HEK293 (cell line): ENCODE data around the gene ZNF318.
A peak's percentile ranks its signal among the peaks of the same experiment; 100 is the strongest.

Source experiments
- CTCF ChIA-PET: fragments of 350-600 bp; formaldehyde crosslinking; extraction: SDS; loops from one replicate; lab custom pipeline; 2021; ENCODE audit warnings: antibody characterized with exemption; lab: Yijun Ruan, JAX
- POLR2A ChIA-PET: fragments of 300-600 bp; formaldehyde crosslinking; extraction: SDS; loops from one replicate; lab custom pipeline; 2020; ENCODE audit warnings: antibody characterized with exemption, inconsistent platforms; lab: Yijun Ruan, JAX
- H3K27ac ChIP-seq: fragments of 200-500 bp; sonication (Bioruptor generic); 2 replicates; pipeline ENCODE4 v1.5.1; 2014; ENCODE audit warnings: low read depth, low read length, control low read depth, inconsistent platforms; ENCODE audit errors: extremely low read depth
- H3K36me3 ChIP-seq, 2 experiments: fragments of 200-500 bp in 1 of 2; sonication (Bioruptor generic) in 1 of 2; 1 replicate in 1 of 2; 2 replicates in 1 of 2; pipeline ENCODE4 v1.5.1; 2014 to 2017; ENCODE audit warnings: inconsistent platforms in 2 of 2, low read length in 2 of 2; ENCODE audit not compliant: control insufficient read depth in 2 of 2, insufficient read depth in 1 of 2
- H3K4me1 ChIP-seq: fragments of 200-500 bp; sonication (Bioruptor generic); 2 replicates; pipeline ENCODE4 v1.5.1; 2014; ENCODE audit warnings: mild to moderate bottlenecking, low read length, inconsistent platforms; ENCODE audit not compliant: control insufficient read depth, insufficient read depth
- H3K4me3 ChIP-seq: 2 replicates; pipeline ENCODE4 v1.5.1; 2011; ENCODE audit warnings: low read depth, mild to moderate bottlenecking, control low read depth, low read length, moderate library complexity
- H3K9me3 ChIP-seq: fragments of 200-500 bp; sonication (Bioruptor generic); 2 replicates; pipeline ENCODE4 v1.5.1; 2014; ENCODE audit warnings: low read depth, low read length, inconsistent platforms; ENCODE audit not compliant: control insufficient read depth, insufficient read depth
- KLF1 ChIP-seq: fragments of 450-650 bp; formaldehyde crosslinking; IDR thresholded peaks from 2 replicates; pipeline ENCODE4 v1.5.1; 2016; ENCODE audit warnings: missing biosample characterization, missing genetic modification characterization
- KLF10 ChIP-seq: fragments of 450-650 bp; IDR thresholded peaks from 2 replicates; pipeline ENCODE4 v1.5.1; 2018; ENCODE audit warnings: missing biosample characterization, mild to moderate bottlenecking, missing genetic modification characterization
- RBAK ChIP-seq: fragments of 450-650 bp; formaldehyde crosslinking; IDR thresholded peaks from 2 replicates; pipeline ENCODE4 v1.5.1; 2016; ENCODE audit warnings: missing biosample characterization, missing genetic modification characterization
- SCRT2 ChIP-seq: fragments of 450-650 bp; formaldehyde crosslinking; IDR thresholded peaks from 2 replicates; pipeline ENCODE4 v1.5.1; 2016; ENCODE audit warnings: missing biosample characterization, missing genetic modification characterization
- ZBTB21 ChIP-seq: fragments of 450-650 bp; formaldehyde crosslinking; IDR thresholded peaks from 2 replicates; pipeline ENCODE4 v1.5.1; 2017; ENCODE audit warnings: missing biosample characterization, missing genetic modification characterization
- ZBTB7A ChIP-seq: fragments of 450-650 bp; formaldehyde crosslinking; IDR thresholded peaks from 2 replicates; pipeline ENCODE4 v1.5.1; 2016; ENCODE audit warnings: low read depth, missing biosample characterization, missing genetic modification characterization
- ZNF114 ChIP-seq: fragments of 450-650 bp; formaldehyde crosslinking; IDR thresholded peaks from 2 replicates; pipeline ENCODE4 v1.5.0; 2017; ENCODE audit warnings: missing biosample characterization, missing genetic modification characterization
- ZNF132 ChIP-seq: fragments of 450-650 bp; formaldehyde crosslinking; IDR thresholded peaks from 2 replicates; pipeline ENCODE4 v1.5.1; 2017; ENCODE audit warnings: missing biosample characterization, missing genetic modification characterization, borderline replicate concordance
- ZNF184 ChIP-seq: fragments of 450-650 bp; IDR thresholded peaks from 2 replicates; pipeline ENCODE4 v1.5.1; 2018; ENCODE audit warnings: missing biosample characterization, mild to moderate bottlenecking, missing genetic modification characterization
- ZNF221 ChIP-seq: fragments of 450-650 bp; formaldehyde crosslinking; IDR thresholded peaks from 2 replicates; pipeline ENCODE4 v1.5.1; 2017; ENCODE audit warnings: missing biosample characterization, missing genetic modification characterization, borderline replicate concordance
- ZNF302 ChIP-seq: fragments of 450-650 bp; formaldehyde crosslinking; IDR thresholded peaks from 2 replicates; pipeline ENCODE4 v1.5.1; 2016; ENCODE audit warnings: missing biosample characterization, missing genetic modification characterization, low read depth
- ZNF394 ChIP-seq: fragments of 450-650 bp; formaldehyde crosslinking; IDR thresholded peaks from 2 replicates; pipeline ENCODE4 v1.5.1; 2016; ENCODE audit warnings: missing biosample characterization, missing genetic modification characterization, mild to moderate bottlenecking, moderate library complexity, borderline replicate concordance
- ZNF585B ChIP-seq: fragments of 450-650 bp; formaldehyde crosslinking; IDR thresholded peaks from 2 replicates; pipeline ENCODE4 v1.5.1; 2016; ENCODE audit warnings: missing biosample characterization, missing genetic modification characterization
- ZNF701 ChIP-seq: fragments of 450-650 bp; formaldehyde crosslinking; IDR thresholded peaks from 2 replicates; pipeline ENCODE4 v1.5.1; 2016; ENCODE audit warnings: missing biosample characterization, missing genetic modification characterization
- ZNF707 ChIP-seq: fragments of 450-650 bp; formaldehyde crosslinking; IDR thresholded peaks from 2 replicates; pipeline ENCODE4 v1.5.1; 2016; ENCODE audit warnings: missing biosample characterization, missing genetic modification characterization
- TF ChIP-seq, protein P1 (sequence below): fragments of 450-650 bp; formaldehyde crosslinking; conservative IDR thresholded peaks from 2 replicates; pipeline ENCODE4 v1.5.1; 2016; ENCODE audit warnings: low read depth, missing biosample characterization, missing genetic modification characterization
- TF ChIP-seq, protein P2 (sequence below): fragments of 450-650 bp; formaldehyde crosslinking; IDR thresholded peaks from 2 replicates; pipeline ENCODE4 v1.5.1; 2016; ENCODE audit warnings: missing biosample characterization, missing genetic modification characterization
- TF ChIP-seq, protein P3 (sequence below): fragments of 450-650 bp; formaldehyde crosslinking; IDR thresholded peaks from 2 replicates; pipeline ENCODE4 v1.5.1; 2016; ENCODE audit warnings: missing biosample characterization, missing genetic modification characterization
- TF ChIP-seq, protein P4 (sequence below): fragments of 450-650 bp; formaldehyde crosslinking; IDR thresholded peaks from 2 replicates; pipeline ENCODE4 v1.5.1; 2016; ENCODE audit warnings: missing biosample characterization, missing genetic modification characterization
- TF ChIP-seq, protein P5 (sequence below): fragments of 450-650 bp; formaldehyde crosslinking; IDR thresholded peaks from 2 replicates; pipeline ENCODE4 v1.5.1; 2016; ENCODE audit warnings: missing biosample characterization, missing genetic modification characterization, low read depth
- TF ChIP-seq, protein P6 (sequence below): fragments of 450-650 bp; formaldehyde crosslinking; IDR thresholded peaks from 2 replicates; pipeline ENCODE4; 2016; ENCODE audit warnings: missing biosample characterization, missing genetic modification characterization
- TF ChIP-seq, protein P7 (sequence below): fragments of 450-650 bp; formaldehyde crosslinking; IDR thresholded peaks from 2 replicates; pipeline ENCODE4 v1.5.1; 2016; ENCODE audit warnings: missing biosample characterization, missing genetic modification characterization
- TF ChIP-seq, protein P8 (sequence below): fragments of 450-650 bp; formaldehyde crosslinking; IDR thresholded peaks from 2 replicates; pipeline ENCODE4 v1.5.1; 2016; ENCODE audit warnings: missing biosample characterization, missing genetic modification characterization

ZNF318 gene

DNA sequence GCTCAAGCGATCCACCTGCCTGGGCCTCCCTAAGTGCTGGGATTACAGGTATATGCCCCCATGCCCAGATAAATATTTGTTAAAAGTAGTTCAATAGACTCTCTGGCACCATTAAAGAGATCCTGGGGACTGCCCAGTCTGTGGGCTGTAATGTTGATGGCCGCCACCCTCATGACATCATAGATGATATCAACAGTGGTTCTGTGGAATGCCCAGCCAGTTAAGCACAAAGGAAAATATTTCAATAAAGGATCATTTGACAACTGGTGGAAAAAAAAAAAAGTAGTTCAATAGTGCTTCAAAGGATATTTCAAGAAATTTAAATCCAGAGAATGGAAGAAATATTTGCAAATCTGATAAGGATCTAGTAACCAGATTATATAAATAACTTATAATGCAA lies 59.3 kb downstream of the ZNF318 start:
- H3K27ac ChIP-seq = no peak overlapping the region
- no peaks in the 10 kb centered on the region for H3K9me3 ChIP-seq
- ChIA-PET CTCF (interaction anchor here (0.8 to 1.3 kb wide), 2 partner anchors 25 to 196 kb away, joined by 3 to 5 read pairs; no protein-coding TSS in a partner anchor), POLR2A (no interaction called here)
- H3K36me3 ChIP-seq = no peaks in the 10 kb centered on the region
- no peaks in the 10 kb centered on the region for H3K4me1 ChIP-seq
- no peak overlapping the region for H3K4me3 ChIP-seq
- TF ChIP-seq ZNF132 (tag by site-specific recombination) (no peak), ZNF302 (tag by site-specific recombination) (no peak), ZNF701 (tag by site-specific recombination) (no peak), KLF10 (tag by site-specific recombination) (no peak), KLF1 (tag by site-specific recombination) (0 out of 2 replicates have a peak, but pooled peaks have one; percentile 19), ZNF394 (0 out of 2 replicates have a peak, but pooled peaks have one; percentile 11), ZNF585B (tag by site-specific recombination) (no peak), ZBTB21 (tag by site-specific recombination) (peak; percentile 71; the same call in 1 of the 2 replicates), ZNF184 (tag by site-specific recombination) (no peak), RBAK (tag by site-specific recombination) (no peak), ZBTB7A (tag by site-specific recombination) (no peak), ZNF707 (tag by site-specific recombination) (no peak), SCRT2 (tag by site-specific recombination) (0 out of 2 replicates have a peak, but pooled peaks have one; percentile 52), ZNF221 (no peak), ZNF114 (tag by site-specific recombination) (no peak)
- TF ChIP-seq, protein P1, sequence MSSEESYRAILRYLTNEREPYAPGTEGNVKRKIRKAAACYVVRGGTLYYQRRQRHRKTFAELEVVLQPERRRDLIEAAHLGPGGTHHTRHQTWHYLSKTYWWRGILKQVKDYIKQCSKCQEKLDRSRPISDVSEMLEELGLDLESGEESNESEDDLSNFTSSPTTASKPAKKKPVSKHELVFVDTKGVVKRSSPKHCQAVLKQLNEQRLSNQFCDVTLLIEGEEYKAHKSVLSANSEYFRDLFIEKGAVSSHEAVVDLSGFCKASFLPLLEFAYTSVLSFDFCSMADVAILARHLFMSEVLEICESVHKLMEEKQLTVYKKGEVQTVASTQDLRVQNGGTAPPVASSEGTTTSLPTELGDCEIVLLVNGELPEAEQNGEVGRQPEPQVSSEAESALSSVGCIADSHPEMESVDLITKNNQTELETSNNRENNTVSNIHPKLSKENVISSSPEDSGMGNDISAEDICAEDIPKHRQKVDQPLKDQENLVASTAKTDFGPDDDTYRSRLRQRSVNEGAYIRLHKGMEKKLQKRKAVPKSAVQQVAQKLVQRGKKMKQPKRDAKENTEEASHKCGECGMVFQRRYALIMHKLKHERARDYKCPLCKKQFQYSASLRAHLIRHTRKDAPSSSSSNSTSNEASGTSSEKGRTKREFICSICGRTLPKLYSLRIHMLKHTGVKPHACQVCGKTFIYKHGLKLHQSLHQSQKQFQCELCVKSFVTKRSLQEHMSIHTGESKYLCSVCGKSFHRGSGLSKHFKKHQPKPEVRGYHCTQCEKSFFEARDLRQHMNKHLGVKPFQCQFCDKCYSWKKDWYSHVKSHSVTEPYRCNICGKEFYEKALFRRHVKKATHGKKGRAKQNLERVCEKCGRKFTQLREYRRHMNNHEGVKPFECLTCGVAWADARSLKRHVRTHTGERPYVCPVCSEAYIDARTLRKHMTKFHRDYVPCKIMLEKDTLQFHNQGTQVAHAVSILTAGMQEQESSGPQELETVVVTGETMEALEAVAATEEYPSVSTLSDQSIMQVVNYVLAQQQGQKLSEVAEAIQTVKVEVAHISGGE = no peak
- TF ChIP-seq, protein P2, sequence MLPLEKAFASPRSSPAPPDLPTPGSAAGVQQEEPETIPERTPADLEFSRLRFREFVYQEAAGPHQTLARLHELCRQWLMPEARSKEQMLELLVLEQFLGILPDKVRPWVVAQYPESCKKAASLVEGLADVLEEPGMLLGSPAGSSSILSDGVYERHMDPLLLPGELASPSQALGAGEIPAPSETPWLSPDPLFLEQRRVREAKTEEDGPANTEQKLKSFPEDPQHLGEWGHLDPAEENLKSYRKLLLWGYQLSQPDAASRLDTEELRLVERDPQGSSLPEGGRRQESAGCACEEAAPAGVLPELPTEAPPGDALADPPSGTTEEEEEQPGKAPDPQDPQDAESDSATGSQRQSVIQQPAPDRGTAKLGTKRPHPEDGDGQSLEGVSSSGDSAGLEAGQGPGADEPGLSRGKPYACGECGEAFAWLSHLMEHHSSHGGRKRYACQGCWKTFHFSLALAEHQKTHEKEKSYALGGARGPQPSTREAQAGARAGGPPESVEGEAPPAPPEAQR (tag by site-specific recombination) = no peak
- TF ChIP-seq, protein P3, sequence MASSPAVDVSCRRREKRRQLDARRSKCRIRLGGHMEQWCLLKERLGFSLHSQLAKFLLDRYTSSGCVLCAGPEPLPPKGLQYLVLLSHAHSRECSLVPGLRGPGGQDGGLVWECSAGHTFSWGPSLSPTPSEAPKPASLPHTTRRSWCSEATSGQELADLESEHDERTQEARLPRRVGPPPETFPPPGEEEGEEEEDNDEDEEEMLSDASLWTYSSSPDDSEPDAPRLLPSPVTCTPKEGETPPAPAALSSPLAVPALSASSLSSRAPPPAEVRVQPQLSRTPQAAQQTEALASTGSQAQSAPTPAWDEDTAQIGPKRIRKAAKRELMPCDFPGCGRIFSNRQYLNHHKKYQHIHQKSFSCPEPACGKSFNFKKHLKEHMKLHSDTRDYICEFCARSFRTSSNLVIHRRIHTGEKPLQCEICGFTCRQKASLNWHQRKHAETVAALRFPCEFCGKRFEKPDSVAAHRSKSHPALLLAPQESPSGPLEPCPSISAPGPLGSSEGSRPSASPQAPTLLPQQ (tag by site-specific recombination) = no peak
- TF ChIP-seq, protein P4, sequence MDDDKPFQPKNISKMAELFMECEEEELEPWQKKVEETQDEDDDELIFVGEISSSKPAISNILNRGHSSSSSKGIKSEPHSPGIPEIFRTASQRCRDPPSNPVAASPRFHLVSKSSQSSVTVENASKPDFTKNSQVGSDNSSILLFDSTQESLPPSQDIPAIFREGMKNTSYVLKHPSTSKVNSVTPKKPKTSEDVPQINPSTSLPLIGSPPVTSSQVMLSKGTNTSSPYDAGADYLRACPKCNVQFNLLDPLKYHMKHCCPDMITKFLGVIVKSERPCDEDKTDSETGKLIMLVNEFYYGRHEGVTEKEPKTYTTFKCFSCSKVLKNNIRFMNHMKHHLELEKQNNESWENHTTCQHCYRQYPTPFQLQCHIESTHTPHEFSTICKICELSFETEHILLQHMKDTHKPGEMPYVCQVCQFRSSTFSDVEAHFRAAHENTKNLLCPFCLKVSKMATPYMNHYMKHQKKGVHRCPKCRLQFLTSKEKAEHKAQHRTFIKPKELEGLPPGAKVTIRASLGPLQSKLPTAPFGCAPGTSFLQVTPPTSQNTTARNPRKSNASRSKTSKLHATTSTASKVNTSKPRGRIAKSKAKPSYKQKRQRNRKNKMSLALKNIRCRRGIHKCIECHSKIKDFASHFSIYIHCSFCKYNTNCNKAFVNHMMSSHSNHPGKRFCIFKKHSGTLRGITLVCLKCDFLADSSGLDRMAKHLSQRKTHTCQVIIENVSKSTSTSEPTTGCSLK (tag by site-specific recombination) = no peak
- TF ChIP-seq, protein P5, sequence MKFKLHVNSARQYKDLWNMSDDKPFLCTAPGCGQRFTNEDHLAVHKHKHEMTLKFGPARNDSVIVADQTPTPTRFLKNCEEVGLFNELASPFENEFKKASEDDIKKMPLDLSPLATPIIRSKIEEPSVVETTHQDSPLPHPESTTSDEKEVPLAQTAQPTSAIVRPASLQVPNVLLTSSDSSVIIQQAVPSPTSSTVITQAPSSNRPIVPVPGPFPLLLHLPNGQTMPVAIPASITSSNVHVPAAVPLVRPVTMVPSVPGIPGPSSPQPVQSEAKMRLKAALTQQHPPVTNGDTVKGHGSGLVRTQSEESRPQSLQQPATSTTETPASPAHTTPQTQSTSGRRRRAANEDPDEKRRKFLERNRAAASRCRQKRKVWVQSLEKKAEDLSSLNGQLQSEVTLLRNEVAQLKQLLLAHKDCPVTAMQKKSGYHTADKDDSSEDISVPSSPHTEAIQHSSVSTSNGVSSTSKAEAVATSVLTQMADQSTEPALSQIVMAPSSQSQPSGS = peak; percentile 71
- TF ChIP-seq, protein P6, sequence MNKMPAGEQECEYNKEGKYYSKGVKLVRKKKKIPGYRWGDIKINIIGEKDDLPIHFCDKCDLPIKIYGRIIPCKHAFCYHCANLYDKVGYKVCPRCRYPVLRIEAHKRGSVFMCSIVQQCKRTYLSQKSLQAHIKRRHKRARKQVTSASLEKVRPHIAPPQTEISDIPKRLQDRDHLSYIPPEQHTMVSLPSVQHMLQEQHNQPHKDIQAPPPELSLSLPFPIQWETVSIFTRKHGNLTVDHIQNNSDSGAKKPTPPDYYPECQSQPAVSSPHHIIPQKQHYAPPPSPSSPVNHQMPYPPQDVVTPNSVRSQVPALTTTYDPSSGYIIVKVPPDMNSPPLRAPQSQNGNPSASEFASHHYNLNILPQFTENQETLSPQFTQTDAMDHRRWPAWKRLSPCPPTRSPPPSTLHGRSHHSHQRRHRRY (tag by site-specific recombination) = no peak
- TF ChIP-seq, protein P7, sequence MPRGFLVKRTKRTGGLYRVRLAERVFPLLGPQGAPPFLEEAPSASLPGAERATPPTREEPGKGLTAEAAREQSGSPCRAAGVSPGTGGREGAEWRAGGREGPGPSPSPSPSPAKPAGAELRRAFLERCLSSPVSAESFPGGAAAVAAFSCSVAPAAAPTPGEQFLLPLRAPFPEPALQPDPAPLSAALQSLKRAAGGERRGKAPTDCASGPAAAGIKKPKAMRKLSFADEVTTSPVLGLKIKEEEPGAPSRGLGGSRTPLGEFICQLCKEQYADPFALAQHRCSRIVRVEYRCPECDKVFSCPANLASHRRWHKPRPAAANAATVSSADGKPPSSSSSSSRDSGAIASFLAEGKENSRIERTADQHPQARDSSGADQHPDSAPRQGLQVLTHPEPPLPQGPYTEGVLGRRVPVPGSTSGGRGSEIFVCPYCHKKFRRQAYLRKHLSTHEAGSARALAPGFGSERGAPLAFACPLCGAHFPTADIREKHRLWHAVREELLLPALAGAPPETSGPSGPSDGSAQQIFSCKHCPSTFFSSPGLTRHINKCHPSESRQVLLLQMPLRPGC (tag by site-specific recombination) = no peak
- TF ChIP-seq, protein P8, sequence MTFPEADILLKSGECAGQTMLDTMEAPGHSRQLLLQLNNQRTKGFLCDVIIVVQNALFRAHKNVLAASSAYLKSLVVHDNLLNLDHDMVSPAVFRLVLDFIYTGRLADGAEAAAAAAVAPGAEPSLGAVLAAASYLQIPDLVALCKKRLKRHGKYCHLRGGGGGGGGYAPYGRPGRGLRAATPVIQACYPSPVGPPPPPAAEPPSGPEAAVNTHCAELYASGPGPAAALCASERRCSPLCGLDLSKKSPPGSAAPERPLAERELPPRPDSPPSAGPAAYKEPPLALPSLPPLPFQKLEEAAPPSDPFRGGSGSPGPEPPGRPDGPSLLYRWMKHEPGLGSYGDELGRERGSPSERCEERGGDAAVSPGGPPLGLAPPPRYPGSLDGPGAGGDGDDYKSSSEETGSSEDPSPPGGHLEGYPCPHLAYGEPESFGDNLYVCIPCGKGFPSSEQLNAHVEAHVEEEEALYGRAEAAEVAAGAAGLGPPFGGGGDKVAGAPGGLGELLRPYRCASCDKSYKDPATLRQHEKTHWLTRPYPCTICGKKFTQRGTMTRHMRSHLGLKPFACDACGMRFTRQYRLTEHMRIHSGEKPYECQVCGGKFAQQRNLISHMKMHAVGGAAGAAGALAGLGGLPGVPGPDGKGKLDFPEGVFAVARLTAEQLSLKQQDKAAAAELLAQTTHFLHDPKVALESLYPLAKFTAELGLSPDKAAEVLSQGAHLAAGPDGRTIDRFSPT (tag by site-specific recombination) = no peak
